ENCODE data around the gene ATG3. TPM values are rescaled to one million over a fixed set of nuclear protein-coding genes. Genes with fewer than 3 reads are reported as not detected.

Gene ATG3
- total RNA-seq (2021): 44.3 to 60.1 TPM (median 48.1 TPM) in 3 replicates
- Bru-seq, nascent RNA: percentile 88 among the genes with signal in this experiment
- long read RNA-seq, experiment 1, transcript ATG3-202 (11 exons, 3,010 nt): minor isoform, 8 of 257 reads
- long read RNA-seq, experiment 1, transcript ATG3-201 (12 exons, 1,570 nt): major isoform, 226 of 257 reads
- long read RNA-seq, experiment 1, partial matches to known transcripts: 1 of 257 reads
- long read RNA-seq, experiment 1, other reads (novel, unspliced or antisense): 21 of 257 reads
- long read RNA-seq, experiment 2, transcript ATG3-201 (12 exons, 1,570 nt): major isoform, 37 of 66 reads
- long read RNA-seq, experiment 2, partial matches to known transcripts: 17 of 66 reads
- long read RNA-seq, experiment 2, other reads (novel, unspliced or antisense): 12 of 66 reads
- long read RNA-seq, experiment 3, transcript ATG3-201 (12 exons, 1,570 nt): major isoform, 89 of 129 reads
- long read RNA-seq, experiment 3, partial matches to known transcripts: 10 of 129 reads
- long read RNA-seq, experiment 3, other reads (novel, unspliced or antisense): 28 of 129 reads

- ChIA-PET POLR2A (interaction anchor here (0.6 to 1.8 kb wide), 6 partner anchors 55 to 470 kb away, joined by 3 to 5 read pairs (median 3); partner anchors contain the start of gene CD200), CTCF (interaction anchor here (1.0 to 1.4 kb wide), 5 partner anchors 69 to 450 kb away, joined by 3 to 8 read pairs (median 3); partner anchors contain the start of gene SLC9C1)
- DNase-seq (ENCODE audit: low spot score): peak; percentile 98
- Mint-ChIP-seq H3K36me3 (peaks cover 32% of the 10 kb centered on the region), H3K27ac (peak within 1 kb of the TSS; percentile 99), H3K4me3 (peak within 1 kb of the TSS; percentile 96), H3K9me3 (peaks cover 4% of the 10 kb centered on the region), H3K27me3 (ENCODE audit: low read depth) (no peaks in the 10 kb centered on the region), H3K4me1 (peaks cover 39% of the 10 kb centered on the region)
- ATAC-seq: peak; percentile 86
- TF ChIP-seq USF1 (CRISPR knock-in tag; IDR thresholded peaks at IDR 0.05): peak; percentile 100
- TF ChIP-seq ZBTB21 (CRISPR knock-in tag; IDR thresholded peaks at IDR 0.05; ENCODE audit: borderline replicate concordance): peak; percentile 88
- TF ChIP-seq FOXP4 (CRISPR knock-in tag; IDR thresholded peaks at IDR 0.05): peak; percentile 74
- no peak; the same call in 1 of the 2 replicates for TF ChIP-seq ARID4B (CRISPR knock-in tag; IDR thresholded peaks at IDR 0.05; ENCODE audit: borderline replicate concordance)
- peak; percentile 84 for TF ChIP-seq TEAD1 (CRISPR knock-in tag; IDR thresholded peaks at IDR 0.05)
- TF ChIP-seq ELF4 (CRISPR knock-in tag; IDR thresholded peaks at IDR 0.05; ENCODE audit: low read depth): no peak
- TF ChIP-seq RORB (CRISPR knock-in tag; IDR thresholded peaks at IDR 0.05): no peak
- TF ChIP-seq ZNF281 (CRISPR knock-in tag; IDR thresholded peaks at IDR 0.05): 0 out of 2 replicates have a peak, but pooled peaks have one; percentile 48
- TF ChIP-seq E2F1 (CRISPR knock-in tag; IDR thresholded peaks at IDR 0.05): no peak
- TF ChIP-seq IRF1 (CRISPR knock-in tag; IDR thresholded peaks at IDR 0.05): no peak
- no peak for TF ChIP-seq ZNF532 (CRISPR knock-in tag; IDR thresholded peaks at IDR 0.05; ENCODE audit: borderline replicate concordance)
- peak; percentile 80; the same call in 1 of the 2 replicates for TF ChIP-seq ETV6 (CRISPR knock-in tag; IDR thresholded peaks at IDR 0.05)
- no peak for TF ChIP-seq NR1H2 (CRISPR knock-in tag; IDR thresholded peaks at IDR 0.05)
- no peak for TF ChIP-seq ZNF121 (CRISPR knock-in tag; IDR thresholded peaks at IDR 0.05)
- peak; percentile 75; the same call in 1 of the 2 replicates for TF ChIP-seq CREM (CRISPR knock-in tag; IDR thresholded peaks at IDR 0.05)
- peak; percentile 90 for TF ChIP-seq FOXK1 (CRISPR knock-in tag; IDR thresholded peaks at IDR 0.05)
- TF ChIP-seq CREB1 (CRISPR knock-in tag; IDR thresholded peaks at IDR 0.05): peak; percentile 71; the same call in 1 of the 2 replicates
These were observed at the start of gene ATG3, which contains the start of gene SLC35A5 for GRCh38 chr3:112561734-112562529. Gene ATG3, minus strand, starts transcription at chr3:112561962. Its CDS starts 434 bp downstream, at chr3:112561528. Gene SLC35A5, plus strand, starts transcription at chr3:112562045. Its CDS starts 1,359 bp downstream, at chr3:112563404.
